ENCODE data around the gene ERMARD.

ERMARD gene

GRCh38 chr6:169816054-169816453, 64.6 kb downstream of the ERMARD start:
- no peaks in the 10 kb centered on the region for H3K79me1 ChIP-seq (ENCODE audit: low read depth, low read length)
- no peak overlapping the region for H4K8ac ChIP-seq (ENCODE audit: low read depth, low read length)
- no peaks in the 10 kb centered on the region for H3K36me3 ChIP-seq (replicated peaks in 1 of 2; ENCODE audit: control insufficient read depth in 2 of 2, insufficient read depth in 2 of 2, low read length in 2 of 2)
- no peak overlapping the region for H3K4me2 ChIP-seq (ENCODE audit: insufficient read depth, low read length, poor library complexity, severe bottlenecking)
- H3K4me1 ChIP-seq (ENCODE audit: control insufficient read depth in 2 of 2, insufficient read depth in 1 of 2, low read depth in 1 of 2, low read length in 2 of 2): peaks cover 0 to 10% of the 10 kb centered on the region in 2 donors
- H2BK5ac ChIP-seq (ENCODE audit: low read length): no peak overlapping the region
- no CpG with 5 or more reads among the region's 2 CpGs for WGBS, 2 donors (ENCODE audit: extremely low coverage in 2 of 2, insufficient read length in 2 of 2, insufficient replicate concordance in 1 of 2)
- no peak overlapping the region for H3K18ac ChIP-seq (ENCODE audit: low read length)
- no peak overlapping the region for H3K4ac ChIP-seq (ENCODE audit: low read length)
- no peak for DNase-seq (ENCODE audit: low spot score)
- H3K27me3 ChIP-seq (ENCODE audit: control insufficient read depth in 3 of 3, insufficient read depth in 3 of 3, low read depth in 1 of 3, low read length in 3 of 3): no peaks in the 10 kb centered on the region
- no peak overlapping the region for H3K23ac ChIP-seq (ENCODE audit: low read depth, low read length, poor library complexity)
- no peak overlapping the region for H4K91ac ChIP-seq (ENCODE audit: low read depth, low read length, poor library complexity)
- peaks cover 0 to 3% of the 10 kb centered on the region in 2 donors for H3K9me3 ChIP-seq (replicated peaks in 1 of 2; ENCODE audit: control insufficient read depth in 2 of 2, insufficient read depth in 1 of 2, low read depth in 1 of 2, low read length in 2 of 2)
- no peak overlapping the region for H3K14ac ChIP-seq (ENCODE audit: low read length)
- no peak overlapping the region for H2BK15ac ChIP-seq (ENCODE audit: low read length)
- H2AK5ac ChIP-seq (ENCODE audit: low read depth, low read length): no peak overlapping the region
- H2BK12ac ChIP-seq (ENCODE audit: low read length): no peak overlapping the region
- no peak overlapping the region for H3K4me3 ChIP-seq (ENCODE audit: low read length in 2 of 2)
- H3K27ac ChIP-seq (replicated peaks; ENCODE audit: low read length): no peak overlapping the region
- H2BK120ac ChIP-seq (ENCODE audit: low read depth, low read length): no peak overlapping the region
- no peak overlapping the region for H2AFZ ChIP-seq (ENCODE audit: low read length)
- H3K9ac ChIP-seq (ENCODE audit: low read depth, low read length, poor library complexity): no peak overlapping the region

GRCh38 chr6:169816975-169817374, 65.6 kb downstream of the ERMARD start:
- Histone ChIP-seq H3K18ac (ENCODE audit: low read length) (no peak overlapping the region), H4K8ac (ENCODE audit: low read depth, low read length) (no peak overlapping the region), H3K23ac (ENCODE audit: low read depth, low read length, poor library complexity) (no peak overlapping the region), H2AK5ac (ENCODE audit: low read depth, low read length) (no peak overlapping the region), H2BK5ac (ENCODE audit: low read length) (no peak overlapping the region), H3K27me3 (ENCODE audit: control insufficient read depth in 3 of 3, insufficient read depth in 3 of 3, low read depth in 1 of 3, low read length in 3 of 3) (peaks cover 0 to 2% (median 0%) of the 10 kb centered on the region in 3 experiments), H3K27ac (replicated peaks; ENCODE audit: low read length) (no peak overlapping the region), H3K4me1 (ENCODE audit: control insufficient read depth in 2 of 2, insufficient read depth in 1 of 2, low read depth in 1 of 2, low read length in 2 of 2) (peaks cover 0 to under 1% of the 10 kb centered on the region in 2 donors), H3K9ac (ENCODE audit: low read depth, low read length, poor library complexity) (no peak overlapping the region), H3K14ac (ENCODE audit: low read length) (no peak overlapping the region), H3K9me3 (replicated peaks in 1 of 2; ENCODE audit: control insufficient read depth in 2 of 2, insufficient read depth in 1 of 2, low read depth in 1 of 2, low read length in 2 of 2) (peaks cover 0 to 3% of the 10 kb centered on the region in 2 donors), H3K79me1 (ENCODE audit: low read depth, low read length) (no peaks in the 10 kb centered on the region), H3K36me3 (replicated peaks in 1 of 2; ENCODE audit: control insufficient read depth in 2 of 2, insufficient read depth in 2 of 2, low read length in 2 of 2) (no peaks in the 10 kb centered on the region), H3K4me3 (ENCODE audit: low read length in 2 of 2) (no peak overlapping the region), H3K4ac (ENCODE audit: low read length) (no peak overlapping the region), H4K91ac (ENCODE audit: low read depth, low read length, poor library complexity) (no peak overlapping the region), H2BK15ac (ENCODE audit: low read length) (no peak overlapping the region), H2AFZ (ENCODE audit: low read length) (no peak overlapping the region), H2BK12ac (ENCODE audit: low read length) (no peak overlapping the region), H3K4me2 (ENCODE audit: insufficient read depth, low read length, poor library complexity, severe bottlenecking) (no peak overlapping the region), H2BK120ac (ENCODE audit: low read depth, low read length) (no peak overlapping the region)
- no CpG with 5 or more reads among the region's 3 CpGs for WGBS, 2 donors (ENCODE audit: extremely low coverage in 2 of 2, insufficient read length in 2 of 2, insufficient replicate concordance in 1 of 2)
- DNase-seq (ENCODE audit: low spot score): no peak

GRCh38 chr6:169820358-169820757, 68.9 kb downstream of the ERMARD start:
- Histone ChIP-seq H4K91ac (ENCODE audit: low read depth, low read length, poor library complexity) (no peak overlapping the region), H3K27me3 (ENCODE audit: control insufficient read depth in 3 of 3, insufficient read depth in 3 of 3, low read depth in 1 of 3, low read length in 3 of 3) (peaks cover 0 to 2% (median 0%) of the 10 kb centered on the region in 3 experiments), H4K8ac (ENCODE audit: low read depth, low read length) (no peak overlapping the region), H2BK5ac (ENCODE audit: low read length) (no peak overlapping the region), H3K9ac (ENCODE audit: low read depth, low read length, poor library complexity) (no peak overlapping the region), H2BK120ac (ENCODE audit: low read depth, low read length) (no peak overlapping the region), H2AK5ac (ENCODE audit: low read depth, low read length) (no peak overlapping the region), H3K9me3 (replicated peaks in 1 of 2; ENCODE audit: control insufficient read depth in 2 of 2, insufficient read depth in 1 of 2, low read depth in 1 of 2, low read length in 2 of 2) (peaks cover 0 to 3% of the 10 kb centered on the region in 2 donors), H3K4me1 (ENCODE audit: control insufficient read depth in 2 of 2, insufficient read depth in 1 of 2, low read depth in 1 of 2, low read length in 2 of 2) (no peaks in the 10 kb centered on the region), H3K18ac (ENCODE audit: low read length) (no peak overlapping the region), H3K79me1 (ENCODE audit: low read depth, low read length) (no peaks in the 10 kb centered on the region), H3K4me3 (ENCODE audit: low read length in 2 of 2) (no peak overlapping the region), H2BK12ac (ENCODE audit: low read length) (no peak overlapping the region), H3K14ac (ENCODE audit: low read length) (no peak overlapping the region), H3K36me3 (replicated peaks in 1 of 2; ENCODE audit: control insufficient read depth in 2 of 2, insufficient read depth in 2 of 2, low read length in 2 of 2) (no peaks in the 10 kb centered on the region), H2AFZ (ENCODE audit: low read length) (no peak overlapping the region), H3K27ac (replicated peaks; ENCODE audit: low read length) (no peak overlapping the region), H3K4ac (ENCODE audit: low read length) (no peak overlapping the region), H3K4me2 (ENCODE audit: insufficient read depth, low read length, poor library complexity, severe bottlenecking) (no peak overlapping the region), H3K23ac (ENCODE audit: low read depth, low read length, poor library complexity) (no peak overlapping the region), H2BK15ac (ENCODE audit: low read length) (no peak overlapping the region)
- WGBS, 2 donors (ENCODE audit: extremely low coverage in 2 of 2, insufficient read length in 2 of 2, insufficient replicate concordance in 1 of 2): no CpG with 5 or more reads among the region's 2 CpGs
- DNase-seq (ENCODE audit: low spot score): no peak

- no CpG with 5 or more reads among the region's 9 CpGs for WGBS, 2 donors (ENCODE audit: extremely low coverage in 2 of 2, insufficient read length in 2 of 2, insufficient replicate concordance in 1 of 2)
- no peak overlapping the region for H3K27ac ChIP-seq (replicated peaks; ENCODE audit: low read length)
- peaks cover 0 to 6% of the 10 kb centered on the region in 2 donors for H3K9me3 ChIP-seq (replicated peaks in 1 of 2; ENCODE audit: control insufficient read depth in 2 of 2, insufficient read depth in 1 of 2, low read depth in 1 of 2, low read length in 2 of 2)
- H3K9ac ChIP-seq (ENCODE audit: low read depth, low read length, poor library complexity): no peak overlapping the region
- H3K36me3 ChIP-seq (replicated peaks in 1 of 2; ENCODE audit: control insufficient read depth in 2 of 2, insufficient read depth in 2 of 2, low read length in 2 of 2): no peaks in the 10 kb centered on the region
- H3K23ac ChIP-seq (ENCODE audit: low read depth, low read length, poor library complexity): no peak overlapping the region
- H2BK120ac ChIP-seq (ENCODE audit: low read depth, low read length): no peak overlapping the region
- H2BK5ac ChIP-seq (ENCODE audit: low read length): no peak overlapping the region
- no peak overlapping the region for H3K4me3 ChIP-seq (ENCODE audit: low read length in 2 of 2)
- peaks cover 0 to 1% of the 10 kb centered on the region in 2 donors for H3K4me1 ChIP-seq (ENCODE audit: control insufficient read depth in 2 of 2, insufficient read depth in 1 of 2, low read depth in 1 of 2, low read length in 2 of 2)
- DNase-seq (ENCODE audit: low spot score): no peak
- peaks cover 0 to 2% (median 0%) of the 10 kb centered on the region in 3 experiments for H3K27me3 ChIP-seq (ENCODE audit: control insufficient read depth in 3 of 3, insufficient read depth in 3 of 3, low read depth in 1 of 3, low read length in 3 of 3)
- no peak overlapping the region for H2AFZ ChIP-seq (ENCODE audit: low read length)
- no peak overlapping the region for H4K91ac ChIP-seq (ENCODE audit: low read depth, low read length, poor library complexity)
- H2BK15ac ChIP-seq (ENCODE audit: low read length): no peak overlapping the region
- no peak overlapping the region for H3K18ac ChIP-seq (ENCODE audit: low read length)
- H2BK12ac ChIP-seq (ENCODE audit: low read length): no peak overlapping the region
- H3K4ac ChIP-seq (ENCODE audit: low read length): no peak overlapping the region
- H4K8ac ChIP-seq (ENCODE audit: low read depth, low read length): no peak overlapping the region
- H3K14ac ChIP-seq (ENCODE audit: low read length): no peak overlapping the region
- H2AK5ac ChIP-seq (ENCODE audit: low read depth, low read length): peak overlapping the region; percentile 49
- H3K4me2 ChIP-seq (ENCODE audit: insufficient read depth, low read length, poor library complexity, severe bottlenecking): no peak overlapping the region
- no peaks in the 10 kb centered on the region for H3K79me1 ChIP-seq (ENCODE audit: low read depth, low read length)
Observed at GRCh38 chr6:169824021-169824420, 72.6 kb downstream of the ERMARD start.
